ENCODE data around the gene SNTB2.

DNA sequence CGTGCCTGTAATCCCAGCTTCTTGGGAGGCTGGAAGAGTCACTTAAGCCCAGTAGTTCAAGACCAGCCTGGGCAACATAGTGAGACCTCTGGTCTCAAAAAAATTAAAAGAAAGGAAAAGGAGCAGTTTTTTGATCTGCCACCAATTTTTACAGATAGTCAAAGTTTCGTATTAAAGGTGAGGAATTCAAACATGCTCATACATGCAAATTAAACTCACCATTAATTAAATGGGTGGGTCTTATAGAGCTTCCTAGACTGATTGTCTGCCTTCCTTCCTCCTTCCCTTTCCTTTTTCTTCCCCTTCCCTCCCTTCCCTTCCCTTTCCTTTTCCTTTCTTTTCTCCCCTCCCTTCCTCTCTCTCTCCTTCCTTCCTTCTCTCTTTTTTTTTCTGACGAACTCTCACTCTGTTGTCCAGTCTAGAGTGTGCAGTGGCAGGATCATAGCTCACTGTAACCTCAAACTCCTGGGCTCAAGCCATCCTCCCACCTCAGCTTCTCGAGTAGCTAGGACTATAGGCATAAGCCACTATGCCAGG lies 87.8 kb downstream of the SNTB2 start:
- TF ChIP-seq YY1 (IDR thresholded peaks at IDR 0.05; ENCODE audit: low read depth), result no peak
- no peak for TF ChIP-seq SMC3 (IDR thresholded peaks at IDR 0.05; ENCODE audit: low read depth, low read length)
- no peak for TF ChIP-seq POLR2AphosphoS5 (IDR thresholded peaks at IDR 0.05; ENCODE audit: low read depth, low read length)
- no peak for TF ChIP-seq ELF1 (IDR thresholded peaks at IDR 0.05)
- TF ChIP-seq CHD2 (IDR thresholded peaks at IDR 0.05; ENCODE audit: low read length, partially characterized antibody), result no peak
- TF ChIP-seq GABPA (IDR thresholded peaks at IDR 0.05; ENCODE audit: low read depth), result no peak
- no peak for TF ChIP-seq RCOR1 (IDR thresholded peaks at IDR 0.05; ENCODE audit: low read length)
- TF ChIP-seq CTCF (IDR thresholded peaks at IDR 0.05), result no peak
- no peak for TF ChIP-seq RXRA (IDR thresholded peaks at IDR 0.05; ENCODE audit: borderline replicate concordance, low read depth)
- TF ChIP-seq FOXJ3 (CRISPR knock-in tag; IDR thresholded peaks at IDR 0.05), result no peak
- no peak for TF ChIP-seq RAD21 (IDR thresholded peaks at IDR 0.05; ENCODE audit: low read length)
- TF ChIP-seq EP300 (IDR thresholded peaks at IDR 0.05; ENCODE audit: borderline replicate concordance in 1 of 2, low read depth in 1 of 2, low read length in 1 of 2), result no peak
- TF ChIP-seq, protein P1, sequence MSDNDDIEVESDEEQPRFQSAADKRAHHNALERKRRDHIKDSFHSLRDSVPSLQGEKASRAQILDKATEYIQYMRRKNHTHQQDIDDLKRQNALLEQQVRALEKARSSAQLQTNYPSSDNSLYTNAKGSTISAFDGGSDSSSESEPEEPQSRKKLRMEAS (IDR thresholded peaks at IDR 0.05; ENCODE audit: low read depth), result no peak
- TF ChIP-seq, protein P2, sequence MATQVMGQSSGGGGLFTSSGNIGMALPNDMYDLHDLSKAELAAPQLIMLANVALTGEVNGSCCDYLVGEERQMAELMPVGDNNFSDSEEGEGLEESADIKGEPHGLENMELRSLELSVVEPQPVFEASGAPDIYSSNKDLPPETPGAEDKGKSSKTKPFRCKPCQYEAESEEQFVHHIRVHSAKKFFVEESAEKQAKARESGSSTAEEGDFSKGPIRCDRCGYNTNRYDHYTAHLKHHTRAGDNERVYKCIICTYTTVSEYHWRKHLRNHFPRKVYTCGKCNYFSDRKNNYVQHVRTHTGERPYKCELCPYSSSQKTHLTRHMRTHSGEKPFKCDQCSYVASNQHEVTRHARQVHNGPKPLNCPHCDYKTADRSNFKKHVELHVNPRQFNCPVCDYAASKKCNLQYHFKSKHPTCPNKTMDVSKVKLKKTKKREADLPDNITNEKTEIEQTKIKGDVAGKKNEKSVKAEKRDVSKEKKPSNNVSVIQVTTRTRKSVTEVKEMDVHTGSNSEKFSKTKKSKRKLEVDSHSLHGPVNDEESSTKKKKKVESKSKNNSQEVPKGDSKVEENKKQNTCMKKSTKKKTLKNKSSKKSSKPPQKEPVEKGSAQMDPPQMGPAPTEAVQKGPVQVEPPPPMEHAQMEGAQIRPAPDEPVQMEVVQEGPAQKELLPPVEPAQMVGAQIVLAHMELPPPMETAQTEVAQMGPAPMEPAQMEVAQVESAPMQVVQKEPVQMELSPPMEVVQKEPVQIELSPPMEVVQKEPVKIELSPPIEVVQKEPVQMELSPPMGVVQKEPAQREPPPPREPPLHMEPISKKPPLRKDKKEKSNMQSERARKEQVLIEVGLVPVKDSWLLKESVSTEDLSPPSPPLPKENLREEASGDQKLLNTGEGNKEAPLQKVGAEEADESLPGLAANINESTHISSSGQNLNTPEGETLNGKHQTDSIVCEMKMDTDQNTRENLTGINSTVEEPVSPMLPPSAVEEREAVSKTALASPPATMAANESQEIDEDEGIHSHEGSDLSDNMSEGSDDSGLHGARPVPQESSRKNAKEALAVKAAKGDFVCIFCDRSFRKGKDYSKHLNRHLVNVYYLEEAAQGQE (IDR thresholded peaks at IDR 0.05; ENCODE audit: low read depth, low read length), result no peak

Data from SK-N-SH (cell line).